Stomach (tissue), 9 donors: ENCODE results near the gene RPSA. TPM values are rescaled to one million over a fixed set of nuclear protein-coding genes. Genes with fewer than 3 reads are reported as not detected.

Source experiments
- DNase-seq, 2 donors: peaks; one replicate each; pipeline versions ENCODE4 v3.0.0 to v3.0.0-alpha.2; 2013 to 2019
- H3K27ac ChIP-seq, 5 donors: fragments of 200-600 bp in 4 of 5; sonication (generic) in 4 of 5; one replicate each; pipeline ENCODE4 v1.5.1; 2013 to 2019; ENCODE audit warnings: mild to moderate bottlenecking in 1 of 5, moderate library complexity in 1 of 5
- H3K27me3 ChIP-seq, 3 donors: fragments of 200-600 bp; sonication (generic); one replicate each; pipeline ENCODE4 v1.5.1; 2017 to 2019; ENCODE audit warnings: mixed run types in 1 of 3
- H3K36me3 ChIP-seq, 4 donors: fragments of 200-600 bp; sonication (generic); 1 replicate in 3 of 4; 2 replicates in 1 of 4; pipeline ENCODE4 v1.5.1; 2016 to 2019
- H3K4me1 ChIP-seq, 4 donors: fragments of 200-600 bp; sonication (generic); one replicate each; pipeline ENCODE4 v1.5.1; 2016 to 2019
- H3K4me3 ChIP-seq, 4 donors: fragments of 200-600 bp; sonication (generic) in 3 of 4; one replicate each; pipeline ENCODE4 v1.5.1; 2016 to 2019; ENCODE audit warnings: mild to moderate bottlenecking in 1 of 4
- H3K9me3 ChIP-seq, 4 donors: fragments of 200-600 bp; sonication (generic); one replicate each; pipeline ENCODE4 v1.5.1; 2016 to 2019
- CTCF ChIP-seq, 7 experiments: fragments of 450-650 bp in 4 of 7; fragments of 200-600 bp in 3 of 7; sonication (generic) in 3 of 7; IDR thresholded peaks; one replicate each; pipeline ENCODE4 v1.5.1; 2016 to 2019; ENCODE audit warnings: antibody characterized with exemption in 7 of 7, control low read depth in 2 of 7, mild to moderate bottlenecking in 1 of 7
- EP300 ChIP-seq: sonication (generic); formaldehyde crosslinking; IDR thresholded peaks from one replicate; pipeline ENCODE4 v1.6.1; 2017; ENCODE audit warnings: antibody characterized with exemption
- POLR2A ChIP-seq, 4 donors: fragments of 450-650 bp; IDR thresholded peaks; one replicate each; pipeline ENCODE4 v1.6.1; 2016; ENCODE audit warnings: antibody characterized with exemption in 4 of 4, control low read depth in 2 of 4, mild to moderate bottlenecking in 1 of 4, moderate library complexity in 1 of 4
- POLR2AphosphoS5 ChIP-seq, 3 donors: sonication (generic); formaldehyde crosslinking; IDR thresholded peaks; one replicate each; pipeline ENCODE4 v1.6.1; 2016; ENCODE audit warnings: antibody characterized with exemption in 3 of 3
- WGBS, 5 donors: extraction: QIAGEN DNeasy Blood & Tissue Kit in 3 of 5; methylation state at CpG; one replicate each; pipeline versions ENCODE4 v1.1.5 to v1.1.7; 2013 to 2018; 5-methylcytosine and 5-hydroxymethylcytosine counted together
- intact Hi-C: fragments of 100-400 bp; cut with DNase I; formaldehyde crosslinking; loops from one replicate; pipeline ENCODE4 v1.15.1; 2023; ENCODE audit warnings: low total_unique reads
- polyA plus RNA-seq, 3 donors: library from polyadenylated mRNA; stranded (reverse); fragments of 200-250 nt; gene quantifications; one replicate each; pipeline ENCODE4 v1.2.3, GENCODE V29; 2013
- total RNA-seq, 5 donors: library from RNA; depleted of rRNA; stranded (reverse); fragments of >200 nt; gene quantifications; one replicate each; pipeline versions ENCODE4 v1.1.0 to v1.2.3, GENCODE V29; 2014 to 2016
- donor health status: healthy with polysubstance abuse.
- donor health status: Bipolar disorder and iron deficiency.
- donor health status: healthy.

The RPSA gene
- total and polyA plus RNA-seq, 8 donors, result 346 to 2,119 (median 1,066) TPM

GRCh38 chr3:39434574-39434973 lies 28.1 kb downstream of the RPSA start:
- 40 to 76% (median 50%) methylated on average over 5 of the region's 5 CpGs for WGBS, 5 donors
- H3K27ac ChIP-seq, result no peak overlapping the region
- no peaks in the 10 kb centered on the region for H3K9me3 ChIP-seq
- DNase-seq, result no peak
- no peak for TF ChIP-seq POLR2AphosphoS5 (IDR thresholded peaks at IDR 0.05)
- no peak overlapping the region for H3K4me3 ChIP-seq
- H3K36me3 ChIP-seq, result no peaks in the 10 kb centered on the region
- intact Hi-C loops, result no loop called here
- no peaks in the 10 kb centered on the region for H3K4me1 ChIP-seq
- H3K27me3 ChIP-seq, result peaks cover 0 to 4% (median 0%) of the 10 kb centered on the region in 3 donors

GRCh38 chr3:39435006-39435748 lies 28.7 kb downstream of the RPSA start:
- DNase-seq, result no peak
- Histone ChIP-seq H3K36me3 (no peaks in the 10 kb centered on the region), H3K4me3 (no peak overlapping the region), H3K27me3 (peaks cover 0 to 4% (median 0%) of the 10 kb centered on the region in 3 donors), H3K9me3 (no peaks in the 10 kb centered on the region), H3K4me1 (no peaks in the 10 kb centered on the region), H3K27ac (no peak overlapping the region)
- intact Hi-C loops, result no loop called here
- 53 to 93% (median 69%) methylated on average over 1 of the region's 1 CpG for WGBS, 5 donors
- no peak for TF ChIP-seq POLR2A (IDR thresholded peaks at IDR 0.05)
- TF ChIP-seq EP300, result no peak
- TF ChIP-seq CTCF (IDR thresholded peaks at IDR 0.05), result no peak
- no peak for TF ChIP-seq POLR2AphosphoS5 (IDR thresholded peaks at IDR 0.05)

GRCh38 chr3:39438880-39439279 lies 32.4 kb downstream of the RPSA start:
- DNase-seq, result no peak
- intact Hi-C loops, result no loop called here
- H3K4me1 ChIP-seq, result no peaks in the 10 kb centered on the region
- H3K27me3 ChIP-seq, result no peaks in the 10 kb centered on the region
- H3K9me3 ChIP-seq, result no peaks in the 10 kb centered on the region
- no peak overlapping the region for H3K4me3 ChIP-seq
- WGBS, 5 donors, result 45 to 63% (median 47%) methylated on average over 4 of the region's 4 CpGs
- no peak overlapping the region for H3K27ac ChIP-seq
- TF ChIP-seq POLR2A (IDR thresholded peaks at IDR 0.05), result no peak
- TF ChIP-seq POLR2AphosphoS5 (IDR thresholded peaks at IDR 0.05), result no peak
- TF ChIP-seq EP300, result no peak
- TF ChIP-seq CTCF (IDR thresholded peaks at IDR 0.05), result no peak
- no peaks in the 10 kb centered on the region for H3K36me3 ChIP-seq

- Histone ChIP-seq H3K4me1 (no peaks in the 10 kb centered on the region), H3K27ac (no peak overlapping the region), H3K9me3 (no peaks in the 10 kb centered on the region), H3K36me3 (no peaks in the 10 kb centered on the region), H3K27me3 (no peaks in the 10 kb centered on the region), H3K4me3 (no peak overlapping the region)
- DNase-seq, result no peak
- TF ChIP-seq POLR2AphosphoS5 (IDR thresholded peaks at IDR 0.05), result no peak
- TF ChIP-seq POLR2A (IDR thresholded peaks at IDR 0.05), result no peak
- TF ChIP-seq CTCF (IDR thresholded peaks at IDR 0.05), result no peak
- TF ChIP-seq EP300, result no peak
- 82 to 90% (median 85%) methylated on average over 7 to 8 of the region's 8 CpGs for WGBS, 5 donors
- intact Hi-C loops, result no loop called here
These were observed 33.8 kb downstream of the RPSA start for GRCh38 chr3:39440316-39440715.

GRCh38 chr3:39443530-39443929 lies 37.0 kb downstream of the RPSA start:
- Histone ChIP-seq H3K27me3 (no peaks in the 10 kb centered on the region), H3K27ac (no peak overlapping the region), H3K4me1 (peaks cover 0 to 8% (median 3%) of the 10 kb centered on the region in 4 donors), H3K9me3 (no peaks in the 10 kb centered on the region), H3K4me3 (no peak overlapping the region), H3K36me3 (no peaks in the 10 kb centered on the region)
- no peak for DNase-seq
- intact Hi-C loops, result no loop called here
- TF ChIP-seq POLR2A (IDR thresholded peaks at IDR 0.05) (no peak), CTCF (IDR thresholded peaks at IDR 0.05) (no peak), POLR2AphosphoS5 (IDR thresholded peaks at IDR 0.05) (no peak), EP300 (no peak)
- 66 to 89% (median 82%) methylated on average over 3 to 4 of the region's 4 CpGs for WGBS, 5 donors
